Cardiac fibroblast (primary cell): ENCODE results near the gene SULT1C4.

Experiments used
- DNase-seq, 2 donors: peaks; one replicate each; pipeline versions ENCODE4 v3.0.0 to v3.0.0-alpha.2; 2010; ENCODE audit warnings: low read depth in 2 of 2
- H3K4me3 ChIP-seq, 2 donors: replicated peaks in 1 of 2; 1 replicate in 1 of 2; 2 replicates in 1 of 2; pipeline ENCODE4 v1.5.1; 2011; ENCODE audit warnings: low read depth in 2 of 2, low read length in 2 of 2, mild to moderate bottlenecking in 2 of 2, moderate library complexity in 1 of 2
- TF ChIP-seq, protein P1 (sequence below): IDR thresholded peaks from one replicate; pipeline ENCODE4 v1.5.1; 2011; ENCODE audit warnings: low read depth, mild to moderate bottlenecking, low read length, inconsistent platforms

The SULT1C4 gene

DNA sequence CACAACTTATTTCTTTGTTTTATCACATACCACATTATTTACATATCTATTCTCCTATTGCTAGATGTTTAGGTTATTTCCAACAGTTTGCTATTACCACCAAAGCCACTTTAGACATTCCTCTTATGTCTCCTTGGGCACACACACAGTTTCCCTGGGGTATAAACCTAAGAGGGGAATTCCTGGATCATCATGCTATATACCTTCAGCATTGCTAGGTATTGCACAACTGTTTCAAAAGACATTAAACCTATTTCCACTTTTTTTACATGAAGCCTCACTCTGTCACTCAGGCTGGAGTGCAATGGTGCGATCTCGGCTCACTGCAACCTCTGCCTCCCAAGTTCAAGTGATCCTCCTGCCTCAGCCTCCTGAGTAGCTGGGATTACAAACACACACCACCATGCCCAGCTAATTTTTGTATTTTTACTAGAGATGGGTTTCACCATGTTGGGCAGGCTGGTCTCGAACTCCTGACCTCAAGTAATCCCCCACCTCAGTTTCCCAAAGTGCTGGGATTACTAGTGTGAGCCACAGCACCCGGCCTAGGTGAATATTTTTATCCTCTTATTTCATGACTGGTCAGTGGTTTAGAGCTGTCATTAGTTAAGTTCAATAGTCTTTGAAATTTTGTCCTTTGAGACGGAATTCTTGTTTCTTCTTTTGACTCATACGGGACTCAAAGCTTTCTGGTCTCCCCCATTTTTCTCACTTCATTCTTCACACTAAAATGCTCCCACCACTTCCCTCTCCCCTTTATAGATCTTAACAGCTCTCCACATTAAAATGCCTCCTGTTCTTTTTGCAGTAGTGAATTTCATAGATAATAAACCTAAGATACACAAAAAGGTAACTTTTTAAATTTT lies 30.3 kb downstream of the SULT1C4 start:
- no peak overlapping the region for H3K4me3 ChIP-seq
- DNase-seq = no peak
- TF ChIP-seq, protein P1, sequence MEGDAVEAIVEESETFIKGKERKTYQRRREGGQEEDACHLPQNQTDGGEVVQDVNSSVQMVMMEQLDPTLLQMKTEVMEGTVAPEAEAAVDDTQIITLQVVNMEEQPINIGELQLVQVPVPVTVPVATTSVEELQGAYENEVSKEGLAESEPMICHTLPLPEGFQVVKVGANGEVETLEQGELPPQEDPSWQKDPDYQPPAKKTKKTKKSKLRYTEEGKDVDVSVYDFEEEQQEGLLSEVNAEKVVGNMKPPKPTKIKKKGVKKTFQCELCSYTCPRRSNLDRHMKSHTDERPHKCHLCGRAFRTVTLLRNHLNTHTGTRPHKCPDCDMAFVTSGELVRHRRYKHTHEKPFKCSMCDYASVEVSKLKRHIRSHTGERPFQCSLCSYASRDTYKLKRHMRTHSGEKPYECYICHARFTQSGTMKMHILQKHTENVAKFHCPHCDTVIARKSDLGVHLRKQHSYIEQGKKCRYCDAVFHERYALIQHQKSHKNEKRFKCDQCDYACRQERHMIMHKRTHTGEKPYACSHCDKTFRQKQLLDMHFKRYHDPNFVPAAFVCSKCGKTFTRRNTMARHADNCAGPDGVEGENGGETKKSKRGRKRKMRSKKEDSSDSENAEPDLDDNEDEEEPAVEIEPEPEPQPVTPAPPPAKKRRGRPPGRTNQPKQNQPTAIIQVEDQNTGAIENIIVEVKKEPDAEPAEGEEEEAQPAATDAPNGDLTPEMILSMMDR = no peak

DNA sequence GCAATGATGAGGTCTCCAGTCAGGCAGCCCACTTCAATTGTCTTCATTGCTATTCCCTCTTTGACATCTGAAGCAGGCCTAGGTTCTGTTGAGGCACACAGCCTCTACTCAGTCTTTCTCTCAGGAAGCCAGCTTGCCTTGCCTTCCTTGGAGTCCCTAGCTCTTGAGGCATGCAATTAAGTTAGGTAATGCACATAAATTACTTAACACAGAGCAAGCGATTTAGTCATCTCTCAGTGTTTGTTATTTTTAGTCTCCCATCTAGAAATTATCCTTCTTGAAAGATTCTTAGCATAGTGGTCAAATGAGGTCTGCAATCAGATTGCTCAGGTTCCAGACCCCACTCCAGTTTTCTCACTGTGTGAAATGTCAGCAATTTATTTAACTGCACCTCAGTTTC lies 32.0 kb downstream of the SULT1C4 start:
- no peak overlapping the region for H3K4me3 ChIP-seq
- DNase-seq = peak in 1 of 2 donors; percentile 40
- TF ChIP-seq, protein P1 = no peak

DNA sequence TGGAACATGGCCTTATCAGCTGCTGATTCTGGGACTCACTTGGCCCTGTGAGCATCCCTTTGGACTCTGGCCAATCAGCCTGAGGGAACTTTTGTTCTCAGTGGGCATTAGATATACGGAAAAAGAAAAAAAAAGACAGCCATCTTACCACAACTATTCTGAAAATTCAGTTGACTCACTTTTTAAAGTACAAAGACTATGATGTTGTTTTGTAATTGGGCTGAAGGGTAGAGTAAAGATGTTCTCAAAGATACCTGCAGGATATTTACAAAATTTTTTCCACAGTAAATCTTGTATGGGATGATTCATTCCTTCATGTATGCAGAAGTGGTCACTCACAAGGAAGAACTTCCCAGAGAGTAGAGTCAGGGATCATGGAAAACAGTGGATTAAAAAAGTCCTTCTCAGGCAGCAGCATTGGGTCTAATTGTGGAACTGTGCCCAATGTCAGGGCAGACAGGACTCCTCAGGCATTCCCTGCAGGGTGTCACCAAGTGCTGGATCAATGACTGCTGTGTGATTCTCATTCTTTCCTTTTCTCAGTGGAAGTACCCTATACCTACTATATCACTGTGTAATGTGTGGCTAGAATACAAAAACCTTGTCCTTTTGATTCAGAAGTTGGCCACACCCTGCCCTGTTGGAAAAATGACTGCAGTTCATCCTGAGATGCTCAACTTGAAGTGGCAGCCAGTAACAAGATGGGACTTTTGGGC lies 35.4 kb downstream of the SULT1C4 start:
- H3K4me3 ChIP-seq = no peak overlapping the region
- DNase-seq = peak; percentile 77 to 87

DNA sequence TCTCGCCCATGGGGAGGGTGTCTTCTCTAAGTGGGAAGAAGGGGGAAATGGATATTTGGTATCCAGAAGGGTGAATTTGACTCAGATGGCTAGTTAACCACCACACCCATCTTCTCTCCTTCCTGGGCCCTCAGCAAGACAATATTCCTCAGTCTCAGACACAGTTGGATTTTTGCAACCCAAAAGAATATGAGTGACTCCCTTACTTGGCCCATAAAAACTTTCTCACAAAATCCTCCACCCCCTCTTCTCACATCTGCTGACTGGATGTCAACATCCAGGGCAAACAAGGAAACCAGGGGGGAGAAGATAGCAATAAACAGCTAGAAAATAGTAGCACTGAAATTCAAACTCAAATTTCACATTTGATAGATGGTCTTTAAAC lies 35.9 kb downstream of the SULT1C4 start:
- no peak for DNase-seq
- TF ChIP-seq, protein P1 = no peak
- no peak overlapping the region for H3K4me3 ChIP-seq

More for the DNA sequence above, 35.4 kb downstream of the SULT1C4 start:
- TF ChIP-seq, protein P1 = no peak

DNA sequence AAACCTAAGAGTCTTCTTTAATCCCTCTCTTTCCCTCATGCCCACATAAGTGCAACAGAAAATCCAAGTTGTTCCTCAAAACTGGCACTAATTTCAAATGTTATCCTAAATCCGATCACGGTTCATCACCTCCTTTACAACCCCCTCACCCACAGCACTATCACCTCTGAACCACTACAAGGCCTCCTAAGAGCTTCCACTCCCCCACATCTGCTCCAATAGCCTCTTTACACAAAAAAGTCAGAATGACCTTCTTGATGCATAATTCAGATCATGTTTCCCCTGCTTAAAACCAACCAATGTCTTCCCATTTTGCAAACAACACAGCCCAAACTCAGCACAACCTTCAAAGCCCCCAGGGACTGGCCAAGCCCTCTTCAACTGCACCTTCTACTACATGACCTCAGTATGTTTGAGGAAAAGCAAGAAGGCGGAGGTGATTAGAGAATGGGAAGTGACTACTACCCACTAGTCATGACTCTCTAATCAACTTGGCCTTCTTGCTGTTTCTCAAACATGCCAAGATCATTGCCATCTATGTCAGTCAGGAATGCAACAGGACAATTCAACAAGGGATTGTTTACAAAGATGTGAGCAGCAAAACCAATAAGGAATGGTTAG lies 36.6 kb downstream of the SULT1C4 start:
- TF ChIP-seq, protein P1 = no peak
- DNase-seq = peak in 1 of 2 donors; percentile 19
- no peak overlapping the region for H3K4me3 ChIP-seq

DNA sequence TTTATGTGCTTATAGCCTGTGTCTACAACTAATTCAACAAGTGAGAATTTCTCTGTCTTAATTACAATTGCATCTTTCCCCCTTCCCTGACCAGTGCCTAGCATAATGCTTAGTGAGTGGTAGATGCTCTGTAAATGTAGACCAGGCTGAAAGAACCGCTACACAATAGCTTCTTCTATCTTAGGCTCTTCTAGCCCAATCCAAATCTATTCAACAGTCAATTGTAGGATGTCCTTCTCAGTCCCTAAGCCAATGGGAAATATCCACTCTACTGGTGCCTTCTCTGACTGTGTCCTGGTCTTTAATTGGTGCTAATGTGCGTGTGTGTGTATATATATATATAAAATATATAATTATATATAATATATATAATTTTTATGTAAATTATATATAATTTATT lies 37.2 kb downstream of the SULT1C4 start:
- H3K4me3 ChIP-seq = no peak overlapping the region
- no peak for DNase-seq
- TF ChIP-seq, protein P1 = no peak
